Measurements from ENCODE around the gene DZIP3. TPM values are rescaled to one million over a fixed set of nuclear protein-coding genes. Genes with fewer than 3 reads are reported as not detected.

Gene DZIP3
- total and polyA plus RNA-seq, 10 of the 15 experiments (the other 5 are each of a cell fraction or from before 2014, with no cell fraction given), result 4.3 to 15.6 (median 9.2) TPM

DNA sequence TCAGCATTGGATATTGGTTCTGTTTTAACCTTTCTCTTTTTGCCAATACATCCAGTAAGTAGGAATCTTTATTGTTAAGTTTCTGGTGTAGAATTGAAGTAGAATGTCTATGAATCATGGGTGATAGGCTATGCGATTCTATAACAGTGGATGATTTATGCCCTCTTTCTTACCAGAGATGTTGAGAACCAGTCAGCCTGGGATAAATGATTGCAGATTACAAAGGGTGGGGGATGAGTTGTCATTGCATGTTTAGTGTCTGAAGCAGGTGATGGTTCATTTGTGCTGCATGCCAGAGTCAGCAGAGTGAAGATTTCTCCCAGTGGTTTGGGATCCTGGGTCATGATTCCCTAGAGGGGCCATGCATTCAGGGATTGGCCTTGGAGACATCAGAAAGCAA, 153.4 kb downstream of the DZIP3 start:
- Histone ChIP-seq H3K79me2 (ENCODE audit: control insufficient read depth, insufficient read depth, low read length) (no peaks in the 10 kb centered on the region), H3K27ac (ENCODE audit: control insufficient read depth, insufficient read depth) (no peak overlapping the region), H3K9ac (ENCODE audit: control insufficient read depth, insufficient read depth, low read length) (no peak overlapping the region), H4K20me1 (ENCODE audit: control insufficient read depth, insufficient read depth) (no peaks in the 10 kb centered on the region), H3K4me2 (ENCODE audit: control insufficient read depth, insufficient read depth) (no peak overlapping the region), H2AFZ (ENCODE audit: control insufficient read depth, low read depth, low read length) (no peak overlapping the region), H3K27me3 (replicated peaks in 1 of 2; ENCODE audit: control insufficient read depth in 2 of 2, insufficient read depth in 2 of 2, low read length in 1 of 2) (no peaks in the 10 kb centered on the region), H3K9me3 (replicated peaks; ENCODE audit: control insufficient read depth, insufficient read depth, low read length) (no peaks in the 10 kb centered on the region), H3K4me1 (ENCODE audit: control insufficient read depth, insufficient read depth, low read length) (no peaks in the 10 kb centered on the region), H3K36me3 (ENCODE audit: control insufficient read depth in 2 of 2, insufficient read depth in 2 of 2, low read length in 1 of 2) (no peaks in the 10 kb centered on the region), H3K4me3 (no peak overlapping the region)
- CTCF ChIA-PET, result no interaction called here
- no TSS peak for BruUV-seq (replicated peaks)
- in situ Hi-C loops (cut with MboI) (no loop called here), intact Hi-C loops (cut with micrococcal nuclease; ENCODE audit: unreplicated experiment) (no loop called here)
- ATAC-seq (no peak), DNase-seq (ENCODE audit: low read depth, low spot score) (no peak), FAIRE-seq (no peak)
- RAD21 ChIA-PET (ENCODE audit: unreplicated experiment), result no interaction called here
- WGBS (ENCODE audit: insufficient coverage, insufficient replicate concordance, low lambda C conversion rate, missing lambda C conversion rate), result 95% methylated on average over 1 of the region's 1 CpG
- POLR2A ChIA-PET, result no interaction called here
- SMC1A ChIA-PET (ENCODE audit: uncharacterized antibody, unreplicated experiment), result no interaction called here
- TF ChIP-seq RCOR1 (conservative IDR thresholded peaks at IDR 0.05; ENCODE audit: low read depth, low read length) (no peak), JUNB (IDR thresholded peaks at IDR 0.05) (no peak), MLLT1 (IDR thresholded peaks at IDR 0.05) (no peak), CBFB (IDR thresholded peaks at IDR 0.05; ENCODE audit: low read depth) (no peak), E2F4 (IDR thresholded peaks at IDR 0.05; ENCODE audit: low read depth, low read length) (no peak), CBX3 (IDR thresholded peaks at IDR 0.05; ENCODE audit: borderline replicate concordance, low read depth) (no peak), E2F8 (IDR thresholded peaks at IDR 0.05; ENCODE audit: low read depth, partially characterized antibody) (no peak), TARDBP (IDR thresholded peaks at IDR 0.05; ENCODE audit: borderline replicate concordance) (no peak), ASH2L (IDR thresholded peaks at IDR 0.05; ENCODE audit: borderline replicate concordance, low read depth) (no peak), ZSCAN29 (IDR thresholded peaks at IDR 0.05) (no peak), SREBF1 (IDR thresholded peaks at IDR 0.05; ENCODE audit: low read length) (no peak), NKRF (conservative IDR thresholded peaks at IDR 0.05) (no peak), RELB (IDR thresholded peaks at IDR 0.05; ENCODE audit: low read depth) (no peak), ZZZ3 (IDR thresholded peaks at IDR 0.05; ENCODE audit: control insufficient read depth, insufficient read length, low read depth) (no peak)
- TF ChIP-seq, protein P1, sequence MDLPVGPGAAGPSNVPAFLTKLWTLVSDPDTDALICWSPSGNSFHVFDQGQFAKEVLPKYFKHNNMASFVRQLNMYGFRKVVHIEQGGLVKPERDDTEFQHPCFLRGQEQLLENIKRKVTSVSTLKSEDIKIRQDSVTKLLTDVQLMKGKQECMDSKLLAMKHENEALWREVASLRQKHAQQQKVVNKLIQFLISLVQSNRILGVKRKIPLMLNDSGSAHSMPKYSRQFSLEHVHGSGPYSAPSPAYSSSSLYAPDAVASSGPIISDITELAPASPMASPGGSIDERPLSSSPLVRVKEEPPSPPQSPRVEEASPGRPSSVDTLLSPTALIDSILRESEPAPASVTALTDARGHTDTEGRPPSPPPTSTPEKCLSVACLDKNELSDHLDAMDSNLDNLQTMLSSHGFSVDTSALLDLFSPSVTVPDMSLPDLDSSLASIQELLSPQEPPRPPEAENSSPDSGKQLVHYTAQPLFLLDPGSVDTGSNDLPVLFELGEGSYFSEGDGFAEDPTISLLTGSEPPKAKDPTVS (IDR thresholded peaks at IDR 0.05; ENCODE audit: low read depth, low read length), result no peak
